Stimulated activated CD4-positive, alpha-beta T cell treated with anti-CD3 and anti-CD28 coated beads, Interleukin-12 subunit alpha, Interleukin-12 subunit beta, amount 100 ng/mL, for 48 hours (primary cell): ENCODE data around the gene KRT8.

Experiments used
- DNase-seq, 3 donors: peaks; one replicate each; pipeline ENCODE4 v3.0.0-alpha.2; 2020; ENCODE audit warnings: low read depth in 2 of 3, low spot score in 1 of 3

The KRT8 gene

DNA sequence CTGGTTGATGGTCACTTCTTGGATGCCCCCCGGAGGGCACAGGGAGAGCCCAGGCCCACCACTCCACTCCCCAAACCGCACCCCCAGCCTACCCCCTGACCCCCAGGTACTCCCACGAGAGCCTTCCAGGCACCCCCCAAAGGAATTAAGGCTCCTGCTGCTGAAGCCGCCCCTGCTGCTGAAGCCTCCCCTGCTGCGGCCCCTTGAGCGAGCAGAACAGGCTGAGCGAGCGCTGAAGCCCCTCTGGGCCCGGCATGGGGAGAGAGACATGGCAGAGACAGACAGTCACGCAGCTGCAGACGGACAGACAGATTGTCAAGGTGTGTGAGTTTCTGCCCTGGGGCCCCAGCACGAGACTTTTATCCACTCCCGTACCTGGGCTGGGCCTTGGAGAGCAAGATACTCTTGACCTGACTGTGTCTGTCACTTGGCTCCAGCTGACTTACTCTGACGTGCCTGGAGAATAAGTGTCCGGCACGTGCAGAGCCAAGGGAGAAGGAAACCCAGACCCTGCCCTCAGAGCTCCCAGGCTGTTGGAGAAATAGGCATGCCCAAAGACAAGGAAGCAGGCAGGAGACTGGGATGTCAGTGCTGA is 56.1 kb downstream of the KRT8 start, which contains the start of gene KRT78:
Gene KRT78 (minus strand): TSS at position 334 of the 595 bp plus-strand sequence. CDS start 64 bp downstream, at position 270.
- no peak for DNase-seq

DNA sequence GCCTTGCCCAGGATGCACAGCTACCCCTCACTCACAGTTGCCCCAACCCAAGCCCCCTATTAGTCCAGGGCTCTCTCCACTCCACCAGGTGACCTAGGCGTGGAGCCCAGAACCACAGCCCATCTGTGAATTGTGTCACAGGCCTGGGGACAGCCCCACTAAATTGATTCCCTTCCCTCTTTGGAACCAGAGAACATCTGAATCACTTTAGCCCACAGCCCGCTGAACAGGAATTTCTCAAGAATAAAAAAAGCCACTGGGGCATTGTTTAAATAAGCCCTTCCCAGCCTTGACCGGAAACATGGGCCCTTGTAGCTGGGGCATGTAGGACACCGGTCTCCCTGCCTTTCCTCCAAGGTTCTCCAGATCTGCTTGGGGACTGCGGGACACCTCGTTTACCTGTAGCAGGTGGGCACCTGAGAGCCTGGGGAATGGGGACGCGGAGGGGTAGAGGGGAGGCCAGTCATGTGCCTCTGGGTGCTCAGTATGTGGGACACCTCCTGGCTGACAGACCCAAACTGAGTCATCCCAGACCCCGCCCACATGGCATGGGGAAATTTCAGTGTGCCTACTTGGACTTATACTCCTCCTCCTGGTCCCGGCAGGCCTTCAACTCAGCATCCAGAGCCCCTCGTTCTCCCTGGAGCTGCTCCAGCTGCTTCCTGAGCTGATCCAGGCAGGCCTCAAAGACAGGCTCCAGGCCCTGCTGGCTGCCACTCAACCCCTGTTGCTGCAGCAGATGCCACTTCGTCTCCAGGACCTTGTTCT is 57.4 kb downstream of the KRT8 start:
- DNase-seq: no peak
